AG04449 (cell line): ENCODE data around the gene IGF1R.
A peak's percentile ranks its signal among the peaks of the same experiment; 100 is the strongest.

ENCODE experiments used
- CTCF ChIA-PET: fragments of 350-600 bp; formaldehyde crosslinking; extraction: SDS; loops from one replicate; lab custom pipeline; 2021; ENCODE audit warnings: antibody characterized with exemption; lab: Yijun Ruan, JAX
- POLR2A ChIA-PET: fragments of 400-600, 350-600 bp; formaldehyde crosslinking; extraction: SDS; loops from one replicate; lab custom pipeline; 2020; ENCODE audit warnings: antibody characterized with exemption, inconsistent platforms; lab: Yijun Ruan, JAX
- DNase-seq: peaks from one replicate; pipeline ENCODE4 v3.0.0-alpha.2; 2010; ENCODE audit warnings: low read depth, low spot score
- H3K4me3 ChIP-seq: 2 replicates; pipeline ENCODE4 v1.5.1; 2011; ENCODE audit warnings: low read depth, mild to moderate bottlenecking, control low read depth, low read length
- TF ChIP-seq, protein P1 (sequence below): IDR thresholded peaks from one replicate; pipeline ENCODE4 v1.5.1; 2011; ENCODE audit warnings: mild to moderate bottlenecking, moderate library complexity, low read length, control low read depth, inconsistent platforms; ENCODE audit not compliant: insufficient read depth; ENCODE audit errors: missing control alignments

The IGF1R gene

DNA sequence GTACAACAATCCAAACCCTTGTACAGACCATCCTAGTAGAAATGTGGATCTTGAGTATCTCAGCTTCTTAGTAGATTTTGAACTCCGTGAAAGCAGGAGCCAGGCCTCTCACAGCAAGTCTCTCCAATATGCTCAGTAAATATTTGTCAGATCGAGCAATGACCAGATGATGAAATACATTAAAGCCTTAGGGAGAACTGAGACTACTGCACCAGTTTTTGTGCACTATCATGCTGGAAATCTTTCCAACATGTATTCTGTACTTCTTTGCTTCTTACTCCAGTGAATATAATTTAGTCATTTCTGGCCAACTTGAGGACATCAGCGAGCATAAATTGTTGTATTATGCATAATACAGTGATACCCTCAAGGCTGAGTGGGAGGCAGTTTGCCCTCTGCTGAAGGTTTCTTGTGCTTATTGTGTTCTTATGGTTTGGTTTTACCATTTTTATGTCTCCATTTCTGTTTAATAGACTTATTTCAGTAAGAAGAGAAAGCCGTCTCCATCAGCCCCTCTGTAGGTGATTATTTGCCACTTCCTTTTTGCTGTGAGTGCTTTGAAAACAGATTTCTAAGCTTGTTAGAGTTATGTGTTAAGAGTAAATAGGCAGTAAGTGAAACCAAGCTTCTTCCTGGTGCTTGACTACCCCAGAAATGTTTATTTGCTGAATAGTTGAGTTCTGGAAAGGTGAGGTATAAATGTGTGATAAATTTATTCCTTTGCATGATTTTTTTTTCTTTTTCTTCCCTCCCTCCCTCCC lies 212.1 kb downstream of the IGF1R start:
- H3K4me3 ChIP-seq: no peak overlapping the region
- TF ChIP-seq, protein P1, sequence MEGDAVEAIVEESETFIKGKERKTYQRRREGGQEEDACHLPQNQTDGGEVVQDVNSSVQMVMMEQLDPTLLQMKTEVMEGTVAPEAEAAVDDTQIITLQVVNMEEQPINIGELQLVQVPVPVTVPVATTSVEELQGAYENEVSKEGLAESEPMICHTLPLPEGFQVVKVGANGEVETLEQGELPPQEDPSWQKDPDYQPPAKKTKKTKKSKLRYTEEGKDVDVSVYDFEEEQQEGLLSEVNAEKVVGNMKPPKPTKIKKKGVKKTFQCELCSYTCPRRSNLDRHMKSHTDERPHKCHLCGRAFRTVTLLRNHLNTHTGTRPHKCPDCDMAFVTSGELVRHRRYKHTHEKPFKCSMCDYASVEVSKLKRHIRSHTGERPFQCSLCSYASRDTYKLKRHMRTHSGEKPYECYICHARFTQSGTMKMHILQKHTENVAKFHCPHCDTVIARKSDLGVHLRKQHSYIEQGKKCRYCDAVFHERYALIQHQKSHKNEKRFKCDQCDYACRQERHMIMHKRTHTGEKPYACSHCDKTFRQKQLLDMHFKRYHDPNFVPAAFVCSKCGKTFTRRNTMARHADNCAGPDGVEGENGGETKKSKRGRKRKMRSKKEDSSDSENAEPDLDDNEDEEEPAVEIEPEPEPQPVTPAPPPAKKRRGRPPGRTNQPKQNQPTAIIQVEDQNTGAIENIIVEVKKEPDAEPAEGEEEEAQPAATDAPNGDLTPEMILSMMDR: no peak
- POLR2A ChIA-PET: no interaction called here
- CTCF ChIA-PET: interaction anchor here (1.5 to 2.6 kb wide), 4 partner anchors 9 to 81 kb away, joined by 5 to 16 read pairs (median 5); no protein-coding TSS in a partner anchor
- DNase-seq: no peak

DNA sequence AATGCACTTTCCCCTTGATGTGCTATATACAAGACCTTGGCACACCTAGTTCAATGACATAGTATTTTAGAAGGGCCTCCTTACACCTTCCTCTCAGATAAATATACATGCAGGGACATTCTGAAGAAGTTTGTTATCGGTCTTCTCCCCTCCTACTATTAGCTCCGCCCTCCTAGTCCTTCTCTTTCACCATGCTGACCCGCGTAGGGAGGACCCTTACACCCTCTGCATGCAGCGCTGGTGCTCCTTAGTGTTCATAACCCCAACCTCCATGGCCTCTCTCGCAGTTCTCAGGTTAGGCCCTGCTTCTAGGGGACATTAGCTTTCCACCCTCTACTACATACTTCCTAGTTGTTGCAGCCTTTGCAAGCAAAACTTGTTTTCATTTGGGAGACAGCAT lies 212.8 kb downstream of the IGF1R start:
- H3K4me3 ChIP-seq: no peak overlapping the region
- TF ChIP-seq, protein P1: no peak
- CTCF ChIA-PET: interaction anchor here (0.8 to 2.6 kb wide), 9 partner anchors 10 to 218 kb away, joined by 3 to 16 read pairs (median 5); no protein-coding TSS in a partner anchor
- no peak for DNase-seq
- POLR2A ChIA-PET: no interaction called here

DNA sequence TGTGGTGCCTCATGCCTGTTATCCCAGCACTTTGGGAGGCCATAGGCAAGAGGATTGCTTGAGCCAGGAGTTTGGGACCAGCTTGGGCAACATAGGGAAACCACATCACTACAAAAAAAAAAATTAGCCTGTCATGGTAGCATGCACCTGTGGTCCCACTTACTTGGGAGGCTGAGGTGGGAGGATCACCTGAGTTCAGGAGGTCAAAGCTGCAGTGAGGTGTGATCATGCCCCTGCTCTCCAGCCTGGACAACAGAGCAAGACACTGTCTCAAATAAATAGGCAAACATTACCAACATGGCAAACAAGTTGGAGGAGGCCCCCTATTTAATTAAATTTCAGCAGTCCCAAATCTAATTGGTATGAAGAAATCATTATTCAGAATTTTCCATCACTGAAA lies 215.6 kb downstream of the IGF1R start:
- TF ChIP-seq, protein P1: no peak
- POLR2A ChIA-PET: no interaction called here

DNA sequence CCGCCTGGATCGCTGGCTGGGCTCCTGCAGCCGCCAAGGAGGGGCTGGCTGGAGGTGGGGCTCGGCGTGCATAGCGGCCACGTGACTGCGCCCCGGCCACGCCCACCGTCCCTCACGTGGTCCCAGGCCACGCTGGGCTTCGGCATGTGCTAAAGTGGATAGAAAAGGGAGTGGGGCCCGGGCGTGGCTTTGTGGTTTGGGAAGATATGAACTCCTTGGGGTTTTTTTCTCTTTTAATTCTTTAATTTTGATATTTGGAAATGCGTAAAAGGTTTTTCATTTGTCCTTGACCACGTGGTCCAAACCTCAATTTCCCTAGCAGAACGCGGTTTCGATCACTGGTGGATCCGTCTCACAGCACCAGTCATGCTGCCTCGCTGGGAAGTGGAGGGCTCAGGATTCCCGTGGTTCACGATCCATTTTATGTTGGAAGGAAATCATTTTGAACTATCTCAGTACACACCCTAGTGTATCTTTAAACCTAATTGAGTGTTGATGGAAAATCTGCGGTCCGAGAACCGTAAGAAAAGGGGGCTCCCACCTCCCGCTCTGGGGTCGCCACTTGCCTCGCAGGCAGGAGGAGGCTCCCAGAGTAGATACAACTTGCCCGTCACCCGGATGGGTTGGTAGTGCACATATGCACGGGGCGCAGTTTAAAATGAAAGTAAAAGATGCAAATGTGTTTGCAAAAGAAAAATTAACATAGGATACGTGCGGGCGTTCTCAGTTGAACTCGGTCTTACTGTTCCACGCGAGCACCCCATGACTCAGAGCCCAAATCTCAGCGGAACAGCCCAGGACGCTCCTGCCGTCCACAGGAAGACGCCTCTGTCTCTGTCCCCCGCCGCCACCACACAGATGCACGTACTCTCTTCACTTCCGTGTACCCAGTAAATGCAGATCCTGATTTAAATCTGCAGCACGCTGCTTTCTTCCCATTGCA lies 217.3 kb downstream of the IGF1R start:
- DNase-seq: no peak
- ChIA-PET POLR2A (interaction anchor here (0.6 kb wide), 1 partner anchor 9 kb away, joined by 4 read pairs; no protein-coding TSS in a partner anchor), CTCF (interaction anchor here (0.7 to 2.1 kb wide), 9 partner anchors 10 to 347 kb away, joined by 3 to 9 read pairs (median 4); no protein-coding TSS in a partner anchor)
- peak overlapping the region; percentile 52 for H3K4me3 ChIP-seq
- TF ChIP-seq, protein P1: no peak

More for the DNA sequence above, 215.6 kb downstream of the IGF1R start:
- H3K4me3 ChIP-seq: no peak overlapping the region
- no peak for DNase-seq
- CTCF ChIA-PET: interaction anchor here (0.7 to 1.5 kb wide), 5 partner anchors 9 to 345 kb away, joined by 3 to 11 read pairs (median 3); no protein-coding TSS in a partner anchor

DNA sequence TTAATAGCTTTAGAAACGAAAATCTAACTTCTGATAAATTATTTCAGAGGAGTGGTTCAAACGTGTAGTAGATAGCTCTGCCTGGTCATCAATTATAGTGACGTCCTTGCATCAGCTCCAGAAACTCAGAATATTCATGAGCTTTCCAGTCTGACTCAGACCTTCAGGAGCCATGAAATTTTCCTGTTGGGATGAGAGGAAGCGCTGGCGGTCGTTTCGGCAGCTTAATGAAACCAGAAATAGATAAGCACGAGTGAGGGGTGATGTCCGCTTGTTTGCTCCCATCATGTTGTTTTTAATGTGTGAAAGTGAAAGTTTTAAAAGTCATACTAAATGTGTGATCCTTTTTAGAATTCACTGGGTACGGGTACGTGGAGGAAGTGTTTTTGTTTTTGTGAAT lies 218.2 kb downstream of the IGF1R start:
- TF ChIP-seq, protein P1: no peak
- CTCF ChIA-PET: interaction anchor here (0.7 to 2.1 kb wide), 8 partner anchors 11 to 347 kb away, joined by 3 to 9 read pairs (median 4); no protein-coding TSS in a partner anchor
- peak overlapping the region; percentile 16; the same call in 1 of the 2 replicates for H3K4me3 ChIP-seq
- POLR2A ChIA-PET: interaction anchor here (0.6 kb wide), 1 partner anchor 10 kb away, joined by 4 read pairs; no protein-coding TSS in a partner anchor
- DNase-seq: no peak
